GM12878 (cell line): ENCODE measurements around the gene JMJD6. TPM values are rescaled to one million over a fixed set of nuclear protein-coding genes. Genes with fewer than 3 reads are reported as not detected.

Experiments
- ASH2L ChIP-seq: fragments of 300-600, 200-600 bp; sonication (generic); IDR thresholded peaks from 2 replicates; pipeline ENCODE4 v1.6.1; 2017; ENCODE audit warnings: low read depth, mild to moderate bottlenecking, borderline replicate concordance
- CHD1 ChIP-seq: IDR thresholded peaks from 2 replicates; pipeline ENCODE4 v1.6.1; 2012; ENCODE audit warnings: low read depth, low read length, improper control_type of control experiment
- CREB1 ChIP-seq: IDR thresholded peaks from 2 replicates; pipeline ENCODE4 v1.6.1; 2012; ENCODE audit warnings: low read depth, mild to moderate bottlenecking, inconsistent platforms
- ELK1 ChIP-seq: IDR thresholded peaks from 2 replicates; pipeline ENCODE4 v1.6.1; 2012; ENCODE audit warnings: low read depth, low read length, improper control_type of control experiment
- IKZF2 ChIP-seq, 2 experiments: fragments of 450-650 bp; IDR thresholded peaks; 2 replicates each; pipeline ENCODE4 v1.6.1; 2017; ENCODE audit warnings: mild to moderate bottlenecking in 2 of 2, moderate library complexity in 2 of 2
- JUNB ChIP-seq: IDR thresholded peaks from 2 replicates; pipeline ENCODE4 v1.6.1; 2016; ENCODE audit warnings: antibody characterized with exemption, mild to moderate bottlenecking
- JUND ChIP-seq: IDR thresholded peaks from 2 replicates; pipeline ENCODE4 v1.6.1; 2012; ENCODE audit warnings: low read depth, mild to moderate bottlenecking, low read length, improper control_type of control experiment, moderate library complexity
- KLF5 ChIP-seq: fragments of 450-650 bp; IDR thresholded peaks from 2 replicates; pipeline ENCODE4 v1.6.1; 2014; ENCODE audit warnings: mild to moderate bottlenecking; ENCODE audit not compliant: partially characterized antibody
- MLLT1 ChIP-seq: fragments of 450-650 bp; IDR thresholded peaks from 2 replicates; pipeline ENCODE4 v1.6.1; 2016; ENCODE audit warnings: mild to moderate bottlenecking
- NFXL1 ChIP-seq: fragments of 450-650 bp; IDR thresholded peaks from 2 replicates; pipeline ENCODE4 v1.6.1; 2017; ENCODE audit warnings: antibody characterized with exemption, mild to moderate bottlenecking, borderline replicate concordance
- NR2C2 ChIP-seq: IDR thresholded peaks from 2 replicates; pipeline ENCODE4 v1.6.1; 2011; ENCODE audit warnings: borderline replicate concordance, low read depth; ENCODE audit not compliant: control insufficient read depth, insufficient read length
- NR2F1 ChIP-seq: fragments of 450-650 bp; conservative IDR thresholded peaks from 2 replicates; pipeline ENCODE4 v1.6.1; 2017; ENCODE audit warnings: mild to moderate bottlenecking
- PKNOX1 ChIP-seq: fragments of 450-650 bp; IDR thresholded peaks from 2 replicates; pipeline ENCODE4 v1.6.1; 2016; ENCODE audit warnings: mild to moderate bottlenecking
- RELA ChIP-seq: fragments of 450-650 bp; IDR thresholded peaks from 2 replicates; pipeline ENCODE4 v1.8.0; 2014; ENCODE audit warnings: borderline replicate concordance; ENCODE audit not compliant: partially characterized antibody
- SMAD5 ChIP-seq: IDR thresholded peaks from 2 replicates; pipeline ENCODE4 v1.6.1; 2016; ENCODE audit warnings: antibody characterized with exemption, low read depth
- SP1 ChIP-seq: IDR thresholded peaks from one replicate; pipeline ENCODE4 v1.6.1; 2011; ENCODE audit warnings: low read depth, low read length
- ZNF217 ChIP-seq: fragments of 450-650 bp; IDR thresholded peaks from 2 replicates; pipeline ENCODE4 v1.6.1; 2017; ENCODE audit warnings: antibody characterized with exemption, mild to moderate bottlenecking
- ZZZ3 ChIP-seq: IDR thresholded peaks from 2 replicates; pipeline ENCODE4 v1.6.1; 2011; ENCODE audit warnings: low read depth; ENCODE audit not compliant: control insufficient read depth, insufficient read length
- polyA plus RNA-seq, 11 experiments: library from polyadenylated mRNA; depleted of rRNA in 4 of 11; unstranded in 6 of 11; stranded (reverse) in 5 of 11; fragments of >200 nt; fragmentation: Nextera tagmentation in 4 of 11; fragmentation: Illumina TruSeq in 1 of 11; extraction: Ambion mirVana in 4 of 11; extraction: Trizol in 1 of 11; gene quantifications; 1 replicate in 1 of 11; 2 replicates in 10 of 11; pipeline versions ENCODE4 v1.2.1 to v1.2.3, GENCODE V29; 2011 to 2016; ENCODE audit warnings: inconsistent platforms in 2 of 11, missing spikeins in 2 of 11, low read depth in 1 of 11
- total RNA-seq, 4 experiments: library from RNA; depleted of rRNA in 3 of 4; stranded (reverse); fragments of >200 nt in 3 of 4; fragmentation: Illumina TruSeq in 1 of 4; extraction: Trizol in 1 of 4; gene quantifications; 2 replicates each; pipeline versions ENCODE4 v1.2.1 to v1.2.3, GENCODE V29; 2013 to 2021
- TF ChIP-seq, protein P1 (sequence below): IDR thresholded peaks from 2 replicates; pipeline ENCODE4 v1.6.1; 2011; ENCODE audit warnings: borderline replicate concordance, low read depth, mild to moderate bottlenecking, moderate library complexity, mixed read lengths, low read length; ENCODE audit not compliant: insufficient read depth; ENCODE audit errors: extremely low read length
- TF ChIP-seq, protein P2 (sequence below): IDR thresholded peaks from 2 replicates; pipeline ENCODE4 v1.6.1; 2012; ENCODE audit warnings: low read depth, low read length, improper control_type of control experiment
- TF ChIP-seq, protein P3 (sequence below): IDR thresholded peaks from 2 replicates; pipeline ENCODE4 v1.6.1; 2012; ENCODE audit warnings: low read length, inconsistent platforms

Gene JMJD6
- total and polyA plus RNA-seq, 10 of the 15 experiments (the other 5 are each of a cell fraction or from before 2014, with no cell fraction given), result 1.2 to 36.0 (median 22.2) TPM

- no peak for TF ChIP-seq JUND
- TF ChIP-seq ELK1, result no peak
- TF ChIP-seq, protein P1, sequence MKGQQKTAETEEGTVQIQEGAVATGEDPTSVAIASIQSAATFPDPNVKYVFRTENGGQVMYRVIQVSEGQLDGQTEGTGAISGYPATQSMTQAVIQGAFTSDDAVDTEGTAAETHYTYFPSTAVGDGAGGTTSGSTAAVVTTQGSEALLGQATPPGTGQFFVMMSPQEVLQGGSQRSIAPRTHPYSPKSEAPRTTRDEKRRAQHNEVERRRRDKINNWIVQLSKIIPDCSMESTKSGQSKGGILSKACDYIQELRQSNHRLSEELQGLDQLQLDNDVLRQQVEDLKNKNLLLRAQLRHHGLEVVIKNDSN, result no peak
- TF ChIP-seq ZNF217, result no peak
- no peak for TF ChIP-seq ASH2L
- TF ChIP-seq NFXL1, result no peak
- no peak for TF ChIP-seq KLF5
- TF ChIP-seq NR2C2, result no peak
- TF ChIP-seq NR2F1, result no peak
- TF ChIP-seq ZZZ3, result no peak
- no peak for TF ChIP-seq CREB1
- no peak for TF ChIP-seq SP1
- TF ChIP-seq CHD1, result no peak
- no peak for TF ChIP-seq IKZF2 (IDR thresholded peaks at IDR 0.05)
- TF ChIP-seq, protein P2, sequence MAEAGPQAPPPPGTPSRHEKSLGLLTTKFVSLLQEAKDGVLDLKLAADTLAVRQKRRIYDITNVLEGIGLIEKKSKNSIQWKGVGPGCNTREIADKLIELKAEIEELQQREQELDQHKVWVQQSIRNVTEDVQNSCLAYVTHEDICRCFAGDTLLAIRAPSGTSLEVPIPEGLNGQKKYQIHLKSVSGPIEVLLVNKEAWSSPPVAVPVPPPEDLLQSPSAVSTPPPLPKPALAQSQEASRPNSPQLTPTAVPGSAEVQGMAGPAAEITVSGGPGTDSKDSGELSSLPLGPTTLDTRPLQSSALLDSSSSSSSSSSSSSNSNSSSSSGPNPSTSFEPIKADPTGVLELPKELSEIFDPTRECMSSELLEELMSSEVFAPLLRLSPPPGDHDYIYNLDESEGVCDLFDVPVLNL, result no peak
- no peak for TF ChIP-seq PKNOX1
- no peak for TF ChIP-seq JUNB
- TF ChIP-seq RELA, result no peak
- no peak for TF ChIP-seq MLLT1
- TF ChIP-seq, protein P3, sequence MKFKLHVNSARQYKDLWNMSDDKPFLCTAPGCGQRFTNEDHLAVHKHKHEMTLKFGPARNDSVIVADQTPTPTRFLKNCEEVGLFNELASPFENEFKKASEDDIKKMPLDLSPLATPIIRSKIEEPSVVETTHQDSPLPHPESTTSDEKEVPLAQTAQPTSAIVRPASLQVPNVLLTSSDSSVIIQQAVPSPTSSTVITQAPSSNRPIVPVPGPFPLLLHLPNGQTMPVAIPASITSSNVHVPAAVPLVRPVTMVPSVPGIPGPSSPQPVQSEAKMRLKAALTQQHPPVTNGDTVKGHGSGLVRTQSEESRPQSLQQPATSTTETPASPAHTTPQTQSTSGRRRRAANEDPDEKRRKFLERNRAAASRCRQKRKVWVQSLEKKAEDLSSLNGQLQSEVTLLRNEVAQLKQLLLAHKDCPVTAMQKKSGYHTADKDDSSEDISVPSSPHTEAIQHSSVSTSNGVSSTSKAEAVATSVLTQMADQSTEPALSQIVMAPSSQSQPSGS, result 0 out of 2 replicates have a peak, but pooled peaks have one; percentile 19
- peak; percentile 79; the same call in 1 of the 2 replicates for TF ChIP-seq SMAD5
- TF ChIP-seq, all 136 proteins: peak for 6
Observed at GRCh38 chr17:76732734-76733617, 6.6 kb upstream of the JMJD6 start (continued).
